D721Med (cell line): ENCODE data around the gene SRD5A1.

Experiments
- DNase-seq: peaks from one replicate; pipeline ENCODE4 v3.0.0; 2011; ENCODE audit warnings: low spot score; ENCODE audit not compliant: insufficient read length
- FAIRE-seq: peaks from 2 replicates; lab custom pipeline; 2011; peaks lifted over from hg19 to GRCh38; lab: Jason Lieb, UNC
- TF ChIP-seq, protein P1 (sequence below): IDR thresholded peaks from 2 replicates; pipeline ENCODE4 v1.5.1; 2012; ENCODE audit warnings: mild to moderate bottlenecking, control low read depth; ENCODE audit not compliant: insufficient read depth; ENCODE audit errors: missing control alignments

Gene SRD5A1

DNA sequence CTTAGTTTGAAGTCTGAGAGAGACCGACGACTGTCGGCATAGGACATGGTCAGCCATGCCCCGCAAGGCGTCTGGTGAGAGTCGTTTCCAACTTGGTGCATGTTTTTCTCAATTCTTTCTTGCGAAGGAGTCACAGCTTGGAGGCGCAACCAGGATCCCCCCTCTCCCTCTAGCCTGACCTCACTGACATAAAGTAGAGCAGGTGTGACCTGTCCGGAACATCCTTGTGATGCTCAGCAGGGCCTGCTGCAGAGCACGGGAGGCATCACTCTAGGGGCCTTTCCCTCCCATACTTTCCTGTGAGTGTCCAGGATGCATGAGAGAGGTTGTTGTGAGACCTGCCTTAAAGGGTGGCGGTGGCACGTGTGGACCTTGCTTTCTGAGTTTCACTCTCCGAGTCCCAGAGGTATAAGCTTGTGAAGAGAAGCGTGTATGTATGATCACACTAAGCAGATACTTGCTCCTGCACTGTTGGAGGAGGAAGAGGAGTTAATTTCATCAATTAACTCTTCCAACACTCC lies 85.0 kb downstream of the SRD5A1 start:
- FAIRE-seq (no peak), DNase-seq (no peak)
- TF ChIP-seq, protein P1, sequence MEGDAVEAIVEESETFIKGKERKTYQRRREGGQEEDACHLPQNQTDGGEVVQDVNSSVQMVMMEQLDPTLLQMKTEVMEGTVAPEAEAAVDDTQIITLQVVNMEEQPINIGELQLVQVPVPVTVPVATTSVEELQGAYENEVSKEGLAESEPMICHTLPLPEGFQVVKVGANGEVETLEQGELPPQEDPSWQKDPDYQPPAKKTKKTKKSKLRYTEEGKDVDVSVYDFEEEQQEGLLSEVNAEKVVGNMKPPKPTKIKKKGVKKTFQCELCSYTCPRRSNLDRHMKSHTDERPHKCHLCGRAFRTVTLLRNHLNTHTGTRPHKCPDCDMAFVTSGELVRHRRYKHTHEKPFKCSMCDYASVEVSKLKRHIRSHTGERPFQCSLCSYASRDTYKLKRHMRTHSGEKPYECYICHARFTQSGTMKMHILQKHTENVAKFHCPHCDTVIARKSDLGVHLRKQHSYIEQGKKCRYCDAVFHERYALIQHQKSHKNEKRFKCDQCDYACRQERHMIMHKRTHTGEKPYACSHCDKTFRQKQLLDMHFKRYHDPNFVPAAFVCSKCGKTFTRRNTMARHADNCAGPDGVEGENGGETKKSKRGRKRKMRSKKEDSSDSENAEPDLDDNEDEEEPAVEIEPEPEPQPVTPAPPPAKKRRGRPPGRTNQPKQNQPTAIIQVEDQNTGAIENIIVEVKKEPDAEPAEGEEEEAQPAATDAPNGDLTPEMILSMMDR = no peak

DNA sequence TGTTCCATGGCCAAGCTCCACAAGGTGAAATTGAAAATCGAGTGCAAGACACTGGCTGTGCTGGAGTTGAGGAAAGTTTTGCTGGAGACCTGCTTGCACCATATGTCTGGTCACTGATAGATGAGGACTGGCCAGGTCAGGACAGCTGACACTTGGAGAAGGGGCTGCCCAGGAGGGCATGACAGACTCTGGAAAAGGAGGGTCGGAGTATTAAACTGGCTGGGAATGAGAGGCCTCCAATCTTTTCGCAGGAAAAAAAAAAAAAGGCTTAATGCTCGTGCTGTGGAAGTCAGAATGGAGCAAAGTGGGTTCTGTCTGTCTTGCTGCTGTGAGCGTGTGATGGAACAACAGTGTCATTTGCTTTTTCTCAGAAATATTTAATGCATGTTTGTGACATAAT lies 85.5 kb downstream of the SRD5A1 start:
- FAIRE-seq = no peak
- TF ChIP-seq, protein P1 = no peak
- DNase-seq = no peak

DNA sequence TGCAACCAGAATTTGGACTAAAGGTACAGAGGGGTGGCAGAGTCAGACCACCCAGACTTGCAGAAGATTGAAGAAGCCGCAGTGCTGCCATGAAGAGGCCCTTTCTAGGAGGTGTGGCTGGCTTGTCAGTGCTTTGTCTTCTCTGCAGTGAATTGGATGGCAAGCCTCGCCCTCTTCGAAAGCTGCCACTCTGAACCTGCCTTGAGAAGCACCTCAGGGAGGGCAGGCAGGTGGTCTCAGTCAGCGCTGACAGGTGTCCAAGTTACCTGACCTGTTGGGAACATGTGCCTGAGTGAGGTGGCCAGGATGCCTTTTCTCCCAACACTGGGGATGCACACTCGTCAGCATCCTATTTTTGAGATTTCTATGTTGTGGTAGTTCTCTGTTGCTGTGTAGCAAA lies 86.2 kb downstream of the SRD5A1 start:
- DNase-seq = no peak
- no peak for FAIRE-seq
- TF ChIP-seq, protein P1 = no peak

DNA sequence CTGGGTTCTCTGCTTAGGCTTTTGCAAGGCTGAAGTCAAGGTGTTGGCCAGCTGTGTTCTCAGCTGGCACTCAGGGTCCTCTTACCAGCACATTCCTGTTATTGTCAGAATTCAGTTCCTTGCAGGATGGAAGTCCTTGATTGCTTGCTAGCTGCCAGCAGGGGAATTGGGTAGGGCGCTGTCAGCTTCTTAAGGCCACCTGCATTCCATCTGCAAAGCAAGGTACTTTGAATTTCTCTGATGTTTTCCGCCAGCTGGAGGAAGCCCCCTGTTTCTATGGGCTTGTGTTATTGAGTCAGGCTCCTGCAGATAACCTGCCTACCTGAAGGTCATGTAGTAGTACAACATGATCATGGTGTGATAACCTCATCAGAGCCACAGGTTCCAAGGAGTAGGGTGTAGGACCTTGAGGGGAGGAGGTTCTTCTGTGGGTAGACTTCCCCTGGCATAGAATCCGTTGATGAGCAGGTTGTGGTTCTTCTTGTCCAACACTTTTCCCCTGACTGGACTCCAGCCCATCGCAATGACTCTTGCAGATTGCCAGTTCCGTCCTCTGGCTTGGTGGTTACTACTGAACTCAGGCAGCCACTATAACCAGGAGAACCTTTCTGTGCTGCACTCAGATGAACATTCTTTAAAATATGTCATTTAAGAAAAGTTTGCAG lies 86.8 kb downstream of the SRD5A1 start:
- TF ChIP-seq, protein P1 = no peak
- FAIRE-seq = no peak
- DNase-seq = no peak

DNA sequence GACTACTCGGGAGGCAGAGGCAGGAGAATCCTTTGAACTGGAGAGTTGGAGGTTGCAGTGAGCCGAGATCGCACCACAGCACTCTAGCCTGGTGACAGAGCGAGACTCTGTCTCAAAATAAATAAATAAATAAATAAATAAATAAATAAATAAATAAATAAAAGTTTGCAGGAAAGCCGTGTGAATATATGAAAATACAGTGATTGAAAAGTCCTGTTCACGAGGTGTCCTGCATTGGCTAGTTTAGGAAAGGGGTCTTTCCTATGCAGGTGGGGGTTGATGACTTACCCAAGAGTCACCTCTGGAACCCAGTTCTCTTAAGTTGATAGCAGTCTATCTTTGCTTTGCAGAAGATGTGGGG lies 87.3 kb downstream of the SRD5A1 start:
- TF ChIP-seq, protein P1 = no peak
- FAIRE-seq (no peak), DNase-seq (no peak)

DNA sequence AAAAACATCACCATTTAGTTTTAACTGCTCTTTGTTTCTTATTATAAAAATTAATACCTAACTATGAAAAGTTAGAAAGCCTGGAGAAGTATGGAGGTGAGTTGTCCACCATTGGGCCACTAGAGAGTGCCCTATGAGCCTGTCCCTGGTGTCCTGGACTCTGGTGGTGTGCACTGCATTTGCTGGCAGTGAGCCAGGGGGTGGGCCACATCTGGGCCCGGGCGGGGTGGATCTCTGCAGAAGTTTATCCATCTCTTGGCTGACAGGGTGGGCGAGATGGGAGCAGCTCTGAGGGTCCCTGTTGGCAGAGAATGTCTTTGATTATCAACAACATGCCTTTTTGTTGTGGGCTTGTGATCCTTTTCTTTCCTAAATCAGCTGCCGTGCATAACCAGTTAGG lies 88.2 kb downstream of the SRD5A1 start:
- TF ChIP-seq, protein P1 = no peak
- no peak for FAIRE-seq
- no peak for DNase-seq

DNA sequence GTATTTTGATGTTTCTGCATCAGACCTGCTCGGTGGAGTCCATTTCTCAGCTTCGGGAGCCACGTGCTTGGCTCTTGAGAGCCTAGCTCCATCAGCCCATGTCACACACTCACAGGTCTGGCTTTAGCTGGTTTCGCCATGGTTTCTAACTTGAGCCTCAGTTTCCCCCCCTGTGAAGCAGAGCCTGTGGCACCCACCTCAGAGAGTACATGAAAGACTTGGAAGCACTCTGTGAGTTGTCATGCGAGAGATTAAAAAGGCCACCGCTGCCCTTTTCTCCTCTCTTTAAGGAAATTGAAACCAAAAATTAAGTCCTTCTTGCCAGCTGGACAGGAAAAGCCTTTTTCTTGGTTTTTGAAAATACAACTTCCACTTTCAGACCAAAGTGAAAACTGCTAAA lies 88.8 kb downstream of the SRD5A1 start:
- DNase-seq (no peak), FAIRE-seq (no peak)
- TF ChIP-seq, protein P1 = no peak
